ENCODE data around the gene PLXNA4. TPM values are rescaled to one million over a fixed set of nuclear protein-coding genes. Genes with fewer than 3 reads are reported as not detected.

Gene PLXNA4
- total RNA-seq, 1 experiment from 2014 or later: not detected

DNA sequence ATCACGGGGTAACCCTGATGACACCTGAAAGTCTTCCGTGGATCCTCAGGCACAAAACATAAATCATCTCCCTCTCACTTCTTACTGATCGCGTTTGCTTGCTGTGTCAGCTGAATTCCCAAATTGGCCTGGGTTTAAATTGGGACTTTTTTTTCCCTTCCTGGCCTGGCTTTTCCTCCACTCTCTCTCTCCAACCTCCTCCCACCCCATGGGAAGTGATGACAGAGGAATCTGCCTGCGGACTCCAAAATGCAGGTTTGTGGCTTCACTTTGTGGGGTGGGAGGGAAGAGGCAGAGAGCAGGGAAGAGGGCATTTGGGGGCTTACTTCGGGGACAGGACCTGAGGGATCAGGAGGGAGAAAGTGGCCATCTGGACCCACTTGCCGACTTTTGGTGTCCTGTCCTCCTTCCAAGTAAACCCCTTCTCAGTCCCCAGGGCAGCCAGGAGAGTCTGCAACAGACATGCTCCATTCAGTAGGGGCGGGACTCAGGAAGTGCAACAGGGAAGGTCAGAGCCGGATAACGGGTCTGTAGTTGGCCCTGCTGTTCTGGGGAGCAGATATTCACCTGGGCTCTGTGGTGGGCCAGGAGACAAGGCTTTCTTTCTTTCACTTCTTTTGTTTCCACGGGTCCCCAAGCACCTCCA, 172.7 kb downstream of the PLXNA4 start:
- CTCF ChIA-PET: no interaction called here

DNA sequence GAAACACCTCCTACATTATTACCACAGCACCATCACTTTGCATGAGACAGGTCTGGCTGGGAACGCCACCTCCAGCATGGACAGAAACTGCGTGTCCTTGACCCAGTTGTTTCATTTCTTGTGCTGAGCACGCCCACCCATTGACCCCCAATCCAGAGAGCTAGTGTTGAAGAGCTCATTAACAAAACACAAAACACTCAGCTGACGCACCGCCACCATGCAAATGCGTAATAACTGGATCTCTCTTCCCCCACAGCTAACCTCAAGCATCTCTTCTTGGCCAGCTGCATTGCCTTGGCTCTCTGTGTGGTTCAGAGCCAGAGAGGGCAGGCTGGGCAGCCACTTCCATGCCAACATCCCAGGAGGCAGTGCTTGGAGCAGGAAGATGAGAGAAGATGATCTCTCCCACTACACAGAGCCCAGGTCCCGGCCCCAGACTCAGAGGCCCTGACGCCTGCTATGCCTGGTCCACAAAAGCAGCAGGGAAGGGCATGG, 173.5 kb downstream of the PLXNA4 start:
- H3K4me1 ChIP-seq (ENCODE audit: control insufficient read depth in 1 of 2, insufficient read depth in 2 of 2, low read length in 2 of 2): no peaks in the 10 kb centered on the region
- TF ChIP-seq, protein P1, sequence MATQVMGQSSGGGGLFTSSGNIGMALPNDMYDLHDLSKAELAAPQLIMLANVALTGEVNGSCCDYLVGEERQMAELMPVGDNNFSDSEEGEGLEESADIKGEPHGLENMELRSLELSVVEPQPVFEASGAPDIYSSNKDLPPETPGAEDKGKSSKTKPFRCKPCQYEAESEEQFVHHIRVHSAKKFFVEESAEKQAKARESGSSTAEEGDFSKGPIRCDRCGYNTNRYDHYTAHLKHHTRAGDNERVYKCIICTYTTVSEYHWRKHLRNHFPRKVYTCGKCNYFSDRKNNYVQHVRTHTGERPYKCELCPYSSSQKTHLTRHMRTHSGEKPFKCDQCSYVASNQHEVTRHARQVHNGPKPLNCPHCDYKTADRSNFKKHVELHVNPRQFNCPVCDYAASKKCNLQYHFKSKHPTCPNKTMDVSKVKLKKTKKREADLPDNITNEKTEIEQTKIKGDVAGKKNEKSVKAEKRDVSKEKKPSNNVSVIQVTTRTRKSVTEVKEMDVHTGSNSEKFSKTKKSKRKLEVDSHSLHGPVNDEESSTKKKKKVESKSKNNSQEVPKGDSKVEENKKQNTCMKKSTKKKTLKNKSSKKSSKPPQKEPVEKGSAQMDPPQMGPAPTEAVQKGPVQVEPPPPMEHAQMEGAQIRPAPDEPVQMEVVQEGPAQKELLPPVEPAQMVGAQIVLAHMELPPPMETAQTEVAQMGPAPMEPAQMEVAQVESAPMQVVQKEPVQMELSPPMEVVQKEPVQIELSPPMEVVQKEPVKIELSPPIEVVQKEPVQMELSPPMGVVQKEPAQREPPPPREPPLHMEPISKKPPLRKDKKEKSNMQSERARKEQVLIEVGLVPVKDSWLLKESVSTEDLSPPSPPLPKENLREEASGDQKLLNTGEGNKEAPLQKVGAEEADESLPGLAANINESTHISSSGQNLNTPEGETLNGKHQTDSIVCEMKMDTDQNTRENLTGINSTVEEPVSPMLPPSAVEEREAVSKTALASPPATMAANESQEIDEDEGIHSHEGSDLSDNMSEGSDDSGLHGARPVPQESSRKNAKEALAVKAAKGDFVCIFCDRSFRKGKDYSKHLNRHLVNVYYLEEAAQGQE (IDR thresholded peaks at IDR 0.05; ENCODE audit: low read depth): no peak
- TF ChIP-seq POLR2A (IDR thresholded peaks at IDR 0.05; ENCODE audit: borderline replicate concordance, extremely low read depth, insufficient read depth, insufficient read length) (no peak), ZNF274 (IDR thresholded peaks at IDR 0.05; ENCODE audit: low read depth, low read length) (no peak), JUND (IDR thresholded peaks at IDR 0.05) (no peak), SP1 (IDR thresholded peaks at IDR 0.05; ENCODE audit: low read depth) (no peak), CEBPB (IDR thresholded peaks at IDR 0.05; ENCODE audit: low read depth) (no peak), EGR1 (IDR thresholded peaks at IDR 0.05; ENCODE audit: low read depth) (no peak), CBX3 (IDR thresholded peaks at IDR 0.05; ENCODE audit: low read depth) (no peak), ZFX (IDR thresholded peaks at IDR 0.05) (no peak)
- TF ChIP-seq, protein P2, sequence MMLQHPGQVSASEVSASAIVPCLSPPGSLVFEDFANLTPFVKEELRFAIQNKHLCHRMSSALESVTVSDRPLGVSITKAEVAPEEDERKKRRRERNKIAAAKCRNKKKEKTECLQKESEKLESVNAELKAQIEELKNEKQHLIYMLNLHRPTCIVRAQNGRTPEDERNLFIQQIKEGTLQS (IDR thresholded peaks at IDR 0.05): no peak
- H3K36me3 ChIP-seq (ENCODE audit: control insufficient read depth in 1 of 2, insufficient read depth in 2 of 2, low read length in 2 of 2): no peaks in the 10 kb centered on the region
- no peak overlapping the region for H2AFZ ChIP-seq (ENCODE audit: low read depth, low read length, poor library complexity, severe bottlenecking)
- H3K4me2 ChIP-seq (ENCODE audit: low read length): no peak overlapping the region
- H3K27me3 ChIP-seq (ENCODE audit: insufficient read depth, low read length): peaks cover 16% of the 10 kb centered on the region; the same call in 1 of the 2 replicates
- H3K9me3 ChIP-seq (ENCODE audit: control insufficient read depth in 1 of 2, insufficient read depth in 1 of 2, low read depth in 1 of 2, low read length in 2 of 2): no peaks in the 10 kb centered on the region
- no peak overlapping the region for H3K27ac ChIP-seq (ENCODE audit: low read depth, low read length)
- H3K4me3 ChIP-seq (replicated peaks in 1 of 2; ENCODE audit: low read depth in 1 of 2, low read length in 2 of 2): no peak overlapping the region
- CTCF ChIA-PET: no interaction called here
- BruUV-seq (replicated peaks): no TSS peak
- DNase-seq (ENCODE audit: low read depth, low spot score) (no peak), ATAC-seq (no peak)
- H3K9ac ChIP-seq (ENCODE audit: low read length): no peak overlapping the region
- H3K9me2 ChIP-seq (ENCODE audit: insufficient read depth): no peaks in the 10 kb centered on the region
- no peaks in the 10 kb centered on the region for H4K20me1 ChIP-seq (ENCODE audit: insufficient read depth)
- H3K79me2 ChIP-seq (ENCODE audit: insufficient read depth, low read length): no peaks in the 10 kb centered on the region
- intact Hi-C loops (cut with micrococcal nuclease): no loop called here
- RAD21 ChIA-PET (ENCODE audit: low non-redundant PET in 1 of 2, low total read pairs in 2 of 2, uncharacterized antibody in 2 of 2, unreplicated experiment in 2 of 2): no interaction called here
- POLR2A ChIA-PET: no interaction called here

More for the DNA sequence above, 172.7 kb downstream of the PLXNA4 start:
- Histone ChIP-seq H3K27me3 (ENCODE audit: insufficient read depth, low read length) (peaks cover 16% of the 10 kb centered on the region; the same call in 1 of the 2 replicates), H3K27ac (ENCODE audit: low read depth, low read length) (no peak overlapping the region), H3K4me2 (ENCODE audit: low read length) (no peak overlapping the region), H3K79me2 (ENCODE audit: insufficient read depth, low read length) (no peaks in the 10 kb centered on the region), H3K4me1 (ENCODE audit: control insufficient read depth in 1 of 2, insufficient read depth in 2 of 2, low read length in 2 of 2) (no peaks in the 10 kb centered on the region), H2AFZ (ENCODE audit: low read depth, low read length, poor library complexity, severe bottlenecking) (no peak overlapping the region), H3K9me2 (ENCODE audit: insufficient read depth) (no peaks in the 10 kb centered on the region), H3K9ac (ENCODE audit: low read length) (no peak overlapping the region), H4K20me1 (ENCODE audit: insufficient read depth) (no peaks in the 10 kb centered on the region), H3K36me3 (ENCODE audit: control insufficient read depth in 1 of 2, insufficient read depth in 2 of 2, low read length in 2 of 2) (no peaks in the 10 kb centered on the region), H3K4me3 (replicated peaks in 1 of 2; ENCODE audit: low read depth in 1 of 2, low read length in 2 of 2) (no peak overlapping the region), H3K9me3 (ENCODE audit: control insufficient read depth in 1 of 2, insufficient read depth in 1 of 2, low read depth in 1 of 2, low read length in 2 of 2) (no peaks in the 10 kb centered on the region)
- no TSS peak for BruUV-seq (replicated peaks)
- ChIA-PET RAD21 (ENCODE audit: low non-redundant PET in 1 of 2, low total read pairs in 2 of 2, uncharacterized antibody in 2 of 2, unreplicated experiment in 2 of 2) (no interaction called here), POLR2A (no interaction called here)
- DNase-seq (ENCODE audit: low read depth, low spot score) (no peak), ATAC-seq (no peak)
- intact Hi-C loops (cut with micrococcal nuclease): no loop called here
- TF ChIP-seq ZFX (IDR thresholded peaks at IDR 0.05): no peak
- TF ChIP-seq CEBPB (IDR thresholded peaks at IDR 0.05; ENCODE audit: low read depth): no peak
